SK-N-SH treated with all-trans-retinoic acid at 6 μM for 48 hours (cell line): ENCODE data around the gene PICK1.

Experiments used
- ATAC-seq: fragments of 200-7000 bp; cut with Tn5 transposase; 3 replicates; pipeline ENCODE4 v1.9.1; 2020; ENCODE audit warnings: mild to moderate bottlenecking, moderate library complexity
- ARNTL ChIP-seq: fragments of 450-650 bp; formaldehyde crosslinking; IDR thresholded peaks from 2 replicates; pipeline ENCODE4 v1.5.0; 2020; ENCODE audit warnings: low read depth, mild to moderate bottlenecking, moderate library complexity, borderline replicate concordance
- BACH2 ChIP-seq: fragments of 250-450 bp; sonication (Bioruptor Pico); IDR thresholded peaks from 2 replicates; pipeline ENCODE4 v1.9.0; 2021; ENCODE audit warnings: mild to moderate bottlenecking, borderline replicate concordance
- CSDC2 ChIP-seq: fragments of 250-450 bp; sonication (Bioruptor Pico); IDR thresholded peaks from 2 replicates; pipeline ENCODE4 v1.5.0; 2020; ENCODE audit warnings: mild to moderate bottlenecking, moderate library complexity
- ESRRG ChIP-seq: fragments of 250-450 bp; sonication (Bioruptor Pico); IDR thresholded peaks from 2 replicates; pipeline ENCODE4 v1.6.1; 2021; ENCODE audit warnings: mild to moderate bottlenecking
- GLIS3 ChIP-seq: fragments of 250-450 bp; sonication (Bioruptor Pico); IDR thresholded peaks from 2 replicates; pipeline ENCODE4 v1.5.0; 2020; ENCODE audit warnings: mild to moderate bottlenecking, moderate library complexity
- ISL1 ChIP-seq: fragments of 250-450 bp; sonication (Bioruptor Pico); IDR thresholded peaks from 2 replicates; pipeline ENCODE4 v2.1.2; 2022; ENCODE audit warnings: mild to moderate bottlenecking, moderate library complexity
- OSR1 ChIP-seq: fragments of 250-450 bp; sonication (Bioruptor Pico); IDR thresholded peaks from 2 replicates; pipeline ENCODE4 v1.8.0; 2022; ENCODE audit warnings: moderate library complexity, mild to moderate bottlenecking, inconsistent platforms
- PPARA ChIP-seq: fragments of 250-450 bp; sonication (Bioruptor Pico); IDR thresholded peaks from 2 replicates; pipeline ENCODE4 v1.5.0; 2020; ENCODE audit warnings: mild to moderate bottlenecking, borderline replicate concordance
- RARB ChIP-seq: fragments of 250-450 bp; sonication (Bioruptor Pico); IDR thresholded peaks from 2 replicates; pipeline ENCODE4 v1.8.0; 2021; ENCODE audit warnings: mild to moderate bottlenecking, moderate library complexity
- SNAI2 ChIP-seq: fragments of 250-450 bp; sonication (Bioruptor Pico); IDR thresholded peaks from 2 replicates; pipeline ENCODE4 v1.5.0; 2020; ENCODE audit warnings: mild to moderate bottlenecking, moderate library complexity
- ZC3H10 ChIP-seq: fragments of 250-450 bp; sonication (Bioruptor Pico); IDR thresholded peaks from 2 replicates; pipeline ENCODE4 v1.5.1; 2021; ENCODE audit warnings: mild to moderate bottlenecking, moderate library complexity
- ZFP3 ChIP-seq: fragments of 250-450 bp; sonication (Bioruptor Pico); IDR thresholded peaks from 2 replicates; pipeline ENCODE4 v1.5.0; 2020; ENCODE audit warnings: mild to moderate bottlenecking, moderate library complexity
- ZFP30 ChIP-seq: fragments of 450-650 bp; formaldehyde crosslinking; IDR thresholded peaks from 2 replicates; pipeline ENCODE4 v1.5.0; 2022; ENCODE audit warnings: mild to moderate bottlenecking, moderate library complexity
- ZNF565 ChIP-seq: fragments of 450-650 bp; formaldehyde crosslinking; conservative IDR thresholded peaks from 2 replicates; pipeline ENCODE4 v1.5.0; 2020; ENCODE audit warnings: low read depth, mild to moderate bottlenecking, moderate library complexity
- ZNF70 ChIP-seq: fragments of 450-650 bp; formaldehyde crosslinking; IDR thresholded peaks from 2 replicates; pipeline ENCODE4 v1.5.0; 2020; ENCODE audit warnings: mild to moderate bottlenecking, moderate library complexity
- ZNF8 ChIP-seq: fragments of 450-650 bp; formaldehyde crosslinking; IDR thresholded peaks from 2 replicates; pipeline ENCODE4 v1.5.0; 2020; ENCODE audit warnings: mild to moderate bottlenecking, moderate library complexity
- TF ChIP-seq, protein P1 (sequence below): fragments of 250-450 bp; sonication (Bioruptor Pico); IDR thresholded peaks from 2 replicates; pipeline ENCODE4 v1.5.1; 2020; ENCODE audit warnings: low read depth, mild to moderate bottlenecking, moderate library complexity
- TF ChIP-seq, protein P2 (sequence below): fragments of 250-450 bp; sonication (Bioruptor Pico); IDR thresholded peaks from 2 replicates; pipeline ENCODE4 v1.5.0; 2020; ENCODE audit warnings: mild to moderate bottlenecking, moderate library complexity
- TF ChIP-seq, protein P3 (sequence below): fragments of 250-450 bp; sonication (Bioruptor Pico); IDR thresholded peaks from 2 replicates; pipeline ENCODE4 v1.5.1; 2021; ENCODE audit warnings: mild to moderate bottlenecking, moderate library complexity
- TF ChIP-seq, protein P4 (sequence below): fragments of 250-450 bp; sonication (Bioruptor Pico); IDR thresholded peaks from 2 replicates; pipeline ENCODE4 v1.8.0; 2021; ENCODE audit warnings: low read depth, mild to moderate bottlenecking, moderate library complexity, borderline replicate concordance

Gene PICK1

DNA sequence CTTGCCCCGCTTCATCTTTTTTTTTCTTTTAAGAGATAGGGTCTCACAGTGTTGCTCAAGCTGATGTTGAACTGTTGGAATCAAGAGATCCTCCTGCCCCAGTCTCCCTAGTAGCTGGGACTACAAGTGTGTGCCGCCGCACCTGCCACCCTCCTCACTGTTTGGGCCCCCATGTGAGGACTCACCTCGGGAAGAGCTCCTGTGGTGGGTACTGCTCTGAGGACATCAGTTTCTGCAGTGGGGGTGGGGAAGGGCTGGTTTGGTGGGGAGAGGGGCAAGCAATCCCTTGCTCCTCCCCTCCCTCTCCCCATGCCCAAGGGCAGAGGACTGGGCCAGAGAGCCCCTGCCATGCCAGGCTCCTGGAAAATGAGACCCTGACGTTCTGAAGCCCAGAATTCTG is 28.3 kb downstream of the PICK1 start:
- no peak for ATAC-seq
- TF ChIP-seq OSR1 (CRISPR knock-in tag) (no peak), ZNF70 (CRISPR knock-in tag) (no peak), ESRRG (no peak), ARNTL (no peak), ZC3H10 (no peak), CSDC2 (CRISPR knock-in tag) (no peak), PPARA (CRISPR knock-in tag) (no peak), ZNF8 (CRISPR knock-in tag) (no peak), RARB (no peak), ISL1 (no peak), SNAI2 (CRISPR knock-in tag) (no peak), GLIS3 (CRISPR knock-in tag) (no peak), ZFP30 (CRISPR knock-in tag) (no peak), BACH2 (CRISPR knock-in tag) (no peak), ZFP3 (no peak), ZNF565 (CRISPR knock-in tag) (no peak)
- TF ChIP-seq, protein P1, sequence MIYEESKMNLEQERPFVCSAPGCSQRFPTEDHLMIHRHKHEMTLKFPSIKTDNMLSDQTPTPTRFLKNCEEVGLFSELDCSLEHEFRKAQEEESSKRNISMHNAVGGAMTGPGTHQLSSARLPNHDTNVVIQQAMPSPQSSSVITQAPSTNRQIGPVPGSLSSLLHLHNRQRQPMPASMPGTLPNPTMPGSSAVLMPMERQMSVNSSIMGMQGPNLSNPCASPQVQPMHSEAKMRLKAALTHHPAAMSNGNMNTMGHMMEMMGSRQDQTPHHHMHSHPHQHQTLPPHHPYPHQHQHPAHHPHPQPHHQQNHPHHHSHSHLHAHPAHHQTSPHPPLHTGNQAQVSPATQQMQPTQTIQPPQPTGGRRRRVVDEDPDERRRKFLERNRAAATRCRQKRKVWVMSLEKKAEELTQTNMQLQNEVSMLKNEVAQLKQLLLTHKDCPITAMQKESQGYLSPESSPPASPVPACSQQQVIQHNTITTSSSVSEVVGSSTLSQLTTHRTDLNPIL: no peak
- TF ChIP-seq, protein P2, sequence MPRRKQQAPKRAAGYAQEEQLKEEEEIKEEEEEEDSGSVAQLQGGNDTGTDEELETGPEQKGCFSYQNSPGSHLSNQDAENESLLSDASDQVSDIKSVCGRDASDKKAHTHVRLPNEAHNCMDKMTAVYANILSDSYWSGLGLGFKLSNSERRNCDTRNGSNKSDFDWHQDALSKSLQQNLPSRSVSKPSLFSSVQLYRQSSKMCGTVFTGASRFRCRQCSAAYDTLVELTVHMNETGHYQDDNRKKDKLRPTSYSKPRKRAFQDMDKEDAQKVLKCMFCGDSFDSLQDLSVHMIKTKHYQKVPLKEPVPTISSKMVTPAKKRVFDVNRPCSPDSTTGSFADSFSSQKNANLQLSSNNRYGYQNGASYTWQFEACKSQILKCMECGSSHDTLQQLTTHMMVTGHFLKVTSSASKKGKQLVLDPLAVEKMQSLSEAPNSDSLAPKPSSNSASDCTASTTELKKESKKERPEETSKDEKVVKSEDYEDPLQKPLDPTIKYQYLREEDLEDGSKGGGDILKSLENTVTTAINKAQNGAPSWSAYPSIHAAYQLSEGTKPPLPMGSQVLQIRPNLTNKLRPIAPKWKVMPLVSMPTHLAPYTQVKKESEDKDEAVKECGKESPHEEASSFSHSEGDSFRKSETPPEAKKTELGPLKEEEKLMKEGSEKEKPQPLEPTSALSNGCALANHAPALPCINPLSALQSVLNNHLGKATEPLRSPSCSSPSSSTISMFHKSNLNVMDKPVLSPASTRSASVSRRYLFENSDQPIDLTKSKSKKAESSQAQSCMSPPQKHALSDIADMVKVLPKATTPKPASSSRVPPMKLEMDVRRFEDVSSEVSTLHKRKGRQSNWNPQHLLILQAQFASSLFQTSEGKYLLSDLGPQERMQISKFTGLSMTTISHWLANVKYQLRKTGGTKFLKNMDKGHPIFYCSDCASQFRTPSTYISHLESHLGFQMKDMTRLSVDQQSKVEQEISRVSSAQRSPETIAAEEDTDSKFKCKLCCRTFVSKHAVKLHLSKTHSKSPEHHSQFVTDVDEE (CRISPR knock-in tag): no peak

DNA sequence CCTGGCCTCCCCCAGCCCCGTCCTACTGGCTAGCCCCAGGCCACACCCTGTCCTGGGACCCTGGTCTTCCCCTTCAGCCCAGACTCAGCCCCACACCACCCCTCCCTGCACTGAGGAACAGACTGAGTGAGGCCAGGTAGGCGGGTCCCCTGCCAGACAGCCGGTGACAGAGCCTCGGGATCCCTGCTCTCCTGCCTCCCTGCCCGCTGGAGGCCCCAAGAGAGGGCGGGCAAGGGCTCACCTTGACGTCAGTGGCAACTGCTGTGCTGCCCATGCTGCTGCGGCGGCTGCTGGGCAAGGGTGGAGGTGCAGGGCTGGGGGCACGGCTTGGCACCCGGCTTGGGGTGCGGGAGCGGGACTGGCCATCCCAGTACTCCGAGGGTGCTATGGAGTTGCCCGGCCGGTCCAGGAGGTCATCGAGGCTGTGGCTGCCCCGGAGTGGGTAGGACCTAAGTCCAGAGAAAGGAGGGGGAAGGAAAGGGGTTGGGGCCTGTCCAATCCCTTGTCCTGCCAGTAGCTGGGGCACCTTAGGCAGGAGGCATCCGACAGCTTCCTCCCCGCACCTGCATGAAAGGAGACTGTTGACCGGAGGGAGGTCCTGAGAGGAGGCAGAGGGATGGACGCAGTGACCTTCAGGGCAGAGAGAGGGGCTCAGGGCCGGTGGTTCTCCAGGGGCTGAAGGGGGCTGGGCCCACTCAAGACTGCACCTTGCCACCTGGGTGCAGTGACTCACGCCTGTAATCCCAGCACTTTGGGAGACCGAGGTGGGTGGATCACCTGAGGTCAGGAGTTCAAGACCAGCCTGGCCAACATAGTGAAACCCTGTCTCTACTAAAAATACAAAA is 29.0 kb downstream of the PICK1 start:
- no peak for ATAC-seq
- TF ChIP-seq GLIS3 (CRISPR knock-in tag): no peak

DNA sequence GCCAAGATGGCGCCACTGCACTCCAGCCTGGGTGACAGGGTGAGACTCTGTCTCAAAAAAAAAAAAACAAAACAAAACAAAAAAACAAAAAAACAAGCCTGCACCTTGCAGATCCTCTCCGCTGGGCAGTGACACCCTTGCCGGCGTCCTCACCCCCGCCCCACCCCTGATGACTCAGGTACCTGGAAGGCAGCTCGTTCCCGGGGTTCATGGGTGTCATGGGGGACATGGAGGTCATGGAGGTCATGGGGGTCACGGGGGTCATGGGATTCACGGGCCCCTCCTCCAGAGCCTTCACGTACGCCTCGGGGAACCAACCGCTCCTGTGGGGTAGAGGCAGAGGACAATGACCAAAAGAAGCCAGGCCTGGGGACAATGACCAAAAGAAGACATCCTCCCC is 29.7 kb downstream of the PICK1 start:
- no peak for ATAC-seq
- TF ChIP-seq GLIS3 (CRISPR knock-in tag): no peak
- TF ChIP-seq ZFP30 (CRISPR knock-in tag): no peak
- no peak for TF ChIP-seq BACH2 (CRISPR knock-in tag)
- TF ChIP-seq, protein P3, sequence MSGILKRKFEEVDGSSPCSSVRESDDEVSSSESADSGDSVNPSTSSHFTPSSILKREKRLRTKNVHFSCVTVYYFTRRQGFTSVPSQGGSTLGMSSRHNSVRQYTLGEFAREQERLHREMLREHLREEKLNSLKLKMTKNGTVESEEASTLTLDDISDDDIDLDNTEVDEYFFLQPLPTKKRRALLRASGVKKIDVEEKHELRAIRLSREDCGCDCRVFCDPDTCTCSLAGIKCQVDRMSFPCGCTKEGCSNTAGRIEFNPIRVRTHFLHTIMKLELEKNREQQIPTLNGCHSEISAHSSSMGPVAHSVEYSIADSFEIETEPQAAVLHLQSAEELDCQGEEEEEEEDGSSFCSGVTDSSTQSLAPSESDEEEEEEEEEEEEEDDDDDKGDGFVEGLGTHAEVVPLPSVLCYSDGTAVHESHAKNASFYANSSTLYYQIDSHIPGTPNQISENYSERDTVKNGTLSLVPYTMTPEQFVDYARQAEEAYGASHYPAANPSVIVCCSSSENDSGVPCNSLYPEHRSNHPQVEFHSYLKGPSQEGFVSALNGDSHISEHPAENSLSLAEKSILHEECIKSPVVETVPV (CRISPR knock-in tag): no peak
- no peak for TF ChIP-seq ISL1
- no peak for TF ChIP-seq RARB
- TF ChIP-seq PPARA (CRISPR knock-in tag): no peak
- no peak for TF ChIP-seq ZFP3
- no peak for TF ChIP-seq SNAI2 (CRISPR knock-in tag)
- TF ChIP-seq, protein P2 (CRISPR knock-in tag): no peak
- TF ChIP-seq ZNF70 (CRISPR knock-in tag): no peak
- no peak for TF ChIP-seq ZNF565 (CRISPR knock-in tag)
- no peak for TF ChIP-seq ARNTL
- no peak for TF ChIP-seq OSR1 (CRISPR knock-in tag)

DNA sequence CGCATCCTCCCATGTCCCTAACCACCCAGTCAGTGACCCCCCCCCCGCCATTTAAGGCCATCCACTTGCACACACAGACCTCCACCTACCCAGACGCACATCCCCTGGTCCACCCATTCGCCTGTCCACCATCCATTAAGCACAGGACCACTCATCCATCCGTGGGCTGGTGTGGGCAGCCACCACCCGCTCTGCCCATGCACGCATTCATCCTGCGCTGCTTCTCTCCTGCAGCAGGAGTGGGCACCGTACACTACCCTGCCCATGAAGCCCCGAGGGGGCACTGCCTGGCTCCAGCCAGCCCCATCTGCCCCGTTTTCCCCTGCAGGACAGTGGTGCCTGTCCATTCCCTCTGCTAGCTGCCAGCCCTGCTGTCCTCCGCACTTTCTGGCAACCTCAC is 30.7 kb downstream of the PICK1 start:
- ATAC-seq: no peak; the same call in 2 of the 3 replicates
- TF ChIP-seq RARB (no peak), ZFP3 (no peak), OSR1 (CRISPR knock-in tag) (no peak), ZNF70 (CRISPR knock-in tag) (no peak), ISL1 (no peak)
- TF ChIP-seq, protein P4, sequence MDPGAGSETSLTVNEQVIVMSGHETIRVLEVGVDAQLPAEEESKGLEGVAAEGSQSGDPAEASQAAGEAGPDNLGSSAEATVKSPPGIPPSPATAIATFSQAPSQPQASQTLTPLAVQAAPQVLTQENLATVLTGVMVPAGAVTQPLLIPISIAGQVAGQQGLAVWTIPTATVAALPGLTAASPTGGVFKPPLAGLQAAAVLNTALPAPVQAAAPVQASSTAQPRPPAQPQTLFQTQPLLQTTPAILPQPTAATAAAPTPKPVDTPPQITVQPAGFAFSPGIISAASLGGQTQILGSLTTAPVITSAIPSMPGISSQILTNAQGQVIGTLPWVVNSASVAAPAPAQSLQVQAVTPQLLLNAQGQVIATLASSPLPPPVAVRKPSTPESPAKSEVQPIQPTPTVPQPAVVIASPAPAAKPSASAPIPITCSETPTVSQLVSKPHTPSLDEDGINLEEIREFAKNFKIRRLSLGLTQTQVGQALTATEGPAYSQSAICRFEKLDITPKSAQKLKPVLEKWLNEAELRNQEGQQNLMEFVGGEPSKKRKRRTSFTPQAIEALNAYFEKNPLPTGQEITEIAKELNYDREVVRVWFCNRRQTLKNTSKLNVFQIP (CRISPR knock-in tag): no peak
- TF ChIP-seq, protein P2 (CRISPR knock-in tag): no peak
